ENCODE data around the gene TCF15.

Gene TCF15

GRCh38 chr20:600736-601135, 9.4 kb downstream of the TCF15 start:
- no peak overlapping the region for H3K4me3 ChIP-seq (ENCODE audit: low read depth, low read length)
- TF ChIP-seq CTCF (IDR thresholded peaks at IDR 0.05; ENCODE audit: borderline replicate concordance, insufficient read depth, low read depth, low read length): no peak

GRCh38 chr20:600141-600540, 10.0 kb downstream of the TCF15 start:
- no peak overlapping the region for H3K4me3 ChIP-seq (ENCODE audit: low read depth, low read length)
- TF ChIP-seq CTCF (IDR thresholded peaks at IDR 0.05; ENCODE audit: borderline replicate concordance, insufficient read depth, low read depth, low read length): no peak

GRCh38 chr20:598133-598850, 11.8 kb downstream of the TCF15 start:
- no peak overlapping the region for H3K4me3 ChIP-seq (ENCODE audit: low read depth, low read length)
- TF ChIP-seq CTCF (IDR thresholded peaks at IDR 0.05; ENCODE audit: borderline replicate concordance, insufficient read depth, low read depth, low read length): no peak

- TF ChIP-seq CTCF (IDR thresholded peaks at IDR 0.05; ENCODE audit: borderline replicate concordance, insufficient read depth, low read depth, low read length): no peak
- H3K4me3 ChIP-seq (ENCODE audit: low read depth, low read length): no peak overlapping the region
Measured at GRCh38 chr20:597560-597959, 12.5 kb downstream of the TCF15 start.

GRCh38 chr20:595330-596308, 14.5 kb downstream of the TCF15 start:
- TF ChIP-seq CTCF (IDR thresholded peaks at IDR 0.05; ENCODE audit: borderline replicate concordance, insufficient read depth, low read depth, low read length): no peak
- no peak overlapping the region for H3K4me3 ChIP-seq (ENCODE audit: low read depth, low read length)

- no peak overlapping the region for H3K4me3 ChIP-seq (ENCODE audit: low read depth, low read length)
- no peak for TF ChIP-seq CTCF (IDR thresholded peaks at IDR 0.05; ENCODE audit: borderline replicate concordance, insufficient read depth, low read depth, low read length)
Measured at GRCh38 chr20:592506-592905, 17.6 kb downstream of the TCF15 start.

Data from GM12875 (cell line).